Measurements from ENCODE around the gene ZNF683. TPM values are rescaled to one million over a fixed set of nuclear protein-coding genes. Genes with fewer than 3 reads are reported as not detected.

ZNF683 gene
- total RNA-seq, 1 donor from 2014 or later, result not detected

DNA sequence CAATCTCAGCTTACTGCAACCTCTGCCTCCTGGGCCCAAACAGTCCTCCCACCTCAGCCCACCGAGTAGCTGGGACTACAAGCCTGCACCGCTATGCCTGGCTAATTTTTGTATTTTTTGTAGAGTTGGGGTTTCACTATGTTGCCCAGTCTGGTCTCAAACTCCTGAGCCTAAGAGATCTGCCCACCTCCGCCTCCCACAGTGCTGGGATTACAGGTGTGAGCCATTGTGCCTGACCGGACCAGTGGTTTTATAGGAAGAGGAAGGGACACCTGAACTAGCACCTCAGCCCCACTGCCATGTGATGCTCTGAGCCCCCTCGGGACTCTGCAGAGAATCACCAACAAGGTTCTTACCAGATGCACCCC is 22.7 kb downstream of the ZNF683 start:
- Histone ChIP-seq H3K27me3 (ENCODE audit: control insufficient read depth, insufficient read depth, low read length) (peaks cover 4% of the 10 kb centered on the region), H3K4me3 (ENCODE audit: low read depth, low read length) (no peak overlapping the region), H3K36me3 (ENCODE audit: control insufficient read depth, insufficient read depth, low read length) (no peaks in the 10 kb centered on the region)
- no peak for DNase-seq (ENCODE audit: low read depth)
- TF ChIP-seq, protein P1, sequence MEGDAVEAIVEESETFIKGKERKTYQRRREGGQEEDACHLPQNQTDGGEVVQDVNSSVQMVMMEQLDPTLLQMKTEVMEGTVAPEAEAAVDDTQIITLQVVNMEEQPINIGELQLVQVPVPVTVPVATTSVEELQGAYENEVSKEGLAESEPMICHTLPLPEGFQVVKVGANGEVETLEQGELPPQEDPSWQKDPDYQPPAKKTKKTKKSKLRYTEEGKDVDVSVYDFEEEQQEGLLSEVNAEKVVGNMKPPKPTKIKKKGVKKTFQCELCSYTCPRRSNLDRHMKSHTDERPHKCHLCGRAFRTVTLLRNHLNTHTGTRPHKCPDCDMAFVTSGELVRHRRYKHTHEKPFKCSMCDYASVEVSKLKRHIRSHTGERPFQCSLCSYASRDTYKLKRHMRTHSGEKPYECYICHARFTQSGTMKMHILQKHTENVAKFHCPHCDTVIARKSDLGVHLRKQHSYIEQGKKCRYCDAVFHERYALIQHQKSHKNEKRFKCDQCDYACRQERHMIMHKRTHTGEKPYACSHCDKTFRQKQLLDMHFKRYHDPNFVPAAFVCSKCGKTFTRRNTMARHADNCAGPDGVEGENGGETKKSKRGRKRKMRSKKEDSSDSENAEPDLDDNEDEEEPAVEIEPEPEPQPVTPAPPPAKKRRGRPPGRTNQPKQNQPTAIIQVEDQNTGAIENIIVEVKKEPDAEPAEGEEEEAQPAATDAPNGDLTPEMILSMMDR (IDR thresholded peaks at IDR 0.05; ENCODE audit: insufficient read depth, low read length, poor library complexity, severe bottlenecking), result no peak

DNA sequence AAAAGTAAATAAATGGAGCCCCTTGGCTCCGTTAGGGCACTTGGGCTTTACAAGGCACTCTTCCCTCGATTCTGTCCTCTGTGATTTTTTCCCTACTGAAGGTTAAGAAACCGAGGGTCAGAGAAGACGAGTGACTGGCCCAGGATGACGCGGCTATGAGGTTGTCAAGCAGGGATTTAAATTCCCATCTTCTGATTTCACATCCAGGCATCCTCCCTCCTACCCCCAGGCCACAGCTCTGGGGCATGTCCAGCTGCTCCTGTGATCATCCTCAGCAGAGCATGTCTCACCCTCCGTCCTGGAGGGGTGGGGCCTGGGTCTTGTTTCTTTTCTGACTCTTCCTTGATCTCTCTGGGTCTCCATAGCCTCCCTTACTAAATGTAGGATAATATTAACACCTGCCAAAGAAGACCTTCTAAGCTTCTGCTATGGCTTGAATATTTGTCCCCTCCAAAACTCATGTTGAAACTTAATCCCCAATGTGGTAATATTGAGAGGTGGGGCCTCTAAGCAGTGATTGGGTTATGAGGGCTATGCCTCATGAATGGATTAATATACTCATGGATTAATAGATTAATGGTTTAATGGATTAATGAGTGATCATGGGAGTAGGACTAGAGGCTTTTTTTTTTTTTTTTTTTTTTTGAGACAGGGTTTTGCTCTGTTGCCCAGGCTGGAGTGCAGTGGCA is 23.2 kb downstream of the ZNF683 start:
- H3K4me3 ChIP-seq (ENCODE audit: low read depth, low read length), result no peak overlapping the region
- peak; percentile 68 for DNase-seq (ENCODE audit: low read depth)
- TF ChIP-seq, protein P1 (IDR thresholded peaks at IDR 0.05; ENCODE audit: insufficient read depth, low read length, poor library complexity, severe bottlenecking), result no peak
- no peaks in the 10 kb centered on the region for H3K36me3 ChIP-seq (ENCODE audit: control insufficient read depth, insufficient read depth, low read length)
- peaks cover 4% of the 10 kb centered on the region for H3K27me3 ChIP-seq (ENCODE audit: control insufficient read depth, insufficient read depth, low read length)

DNA sequence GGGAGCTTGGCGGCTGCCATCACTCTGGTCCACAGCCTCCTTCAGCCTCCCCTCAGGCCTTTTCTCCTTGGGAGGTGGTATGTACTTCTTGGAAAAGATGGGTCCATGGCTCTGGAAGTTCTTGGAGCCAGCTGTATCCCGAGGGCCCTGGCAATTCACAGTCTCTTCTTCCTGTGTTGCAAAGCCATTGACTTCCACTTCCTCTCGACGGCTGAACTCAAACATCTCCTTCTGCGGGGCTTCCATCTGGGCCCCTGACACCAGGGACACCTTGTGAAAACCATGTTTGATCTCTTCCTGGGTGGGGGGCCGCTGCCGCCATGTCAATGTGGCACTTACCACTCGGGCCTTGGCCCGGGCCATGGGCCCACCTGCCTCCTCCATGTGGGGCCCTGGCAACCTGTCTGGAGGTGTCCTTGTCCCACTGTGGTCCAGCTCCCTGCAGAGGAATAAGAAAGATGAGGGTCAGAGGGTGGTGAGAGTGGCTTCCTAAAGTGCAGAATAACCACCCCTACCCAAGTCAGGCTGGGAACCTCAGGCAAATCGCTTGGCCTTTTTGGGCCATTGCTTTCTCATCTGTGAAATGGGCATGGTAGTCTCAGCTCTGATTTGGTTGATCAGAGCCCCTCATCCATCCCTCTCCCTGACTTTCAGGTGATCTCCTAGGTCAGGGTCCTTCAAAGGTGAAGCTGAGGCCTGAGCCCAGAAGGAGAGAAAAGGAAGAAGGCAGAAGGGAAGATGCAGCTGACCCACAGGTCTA is 26.1 kb downstream of the ZNF683 start:
- TF ChIP-seq, protein P1 (IDR thresholded peaks at IDR 0.05; ENCODE audit: insufficient read depth, low read length, poor library complexity, severe bottlenecking), result no peak
- no peak for DNase-seq (ENCODE audit: low read depth)
- H3K27me3 ChIP-seq (ENCODE audit: control insufficient read depth, insufficient read depth, low read length), result peaks cover 7% of the 10 kb centered on the region
- no peaks in the 10 kb centered on the region for H3K36me3 ChIP-seq (ENCODE audit: control insufficient read depth, insufficient read depth, low read length)
- no peak overlapping the region for H3K4me3 ChIP-seq (ENCODE audit: low read depth, low read length)

DNA sequence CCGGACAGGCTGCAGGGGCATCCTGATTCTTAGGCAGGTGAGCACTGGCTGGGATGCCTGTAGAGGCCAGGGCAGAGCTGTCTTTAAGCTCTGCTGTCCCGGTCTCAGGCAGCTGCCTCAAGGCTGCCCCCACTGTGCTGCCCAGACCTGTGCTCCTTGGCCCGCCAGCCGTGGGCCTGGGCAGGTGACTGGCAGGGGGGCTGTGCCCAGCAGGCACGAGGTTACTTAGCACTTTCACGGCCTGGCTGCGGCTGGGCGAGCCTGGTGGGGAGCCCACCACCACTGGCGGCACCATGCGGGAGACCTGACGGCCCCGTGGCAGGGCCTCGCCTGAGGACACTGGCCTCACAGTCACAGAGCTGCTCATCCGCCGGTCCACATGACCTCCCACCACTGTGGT is 26.8 kb downstream of the ZNF683 start:
- peaks cover 7% of the 10 kb centered on the region for H3K27me3 ChIP-seq (ENCODE audit: control insufficient read depth, insufficient read depth, low read length)
- H3K36me3 ChIP-seq (ENCODE audit: control insufficient read depth, insufficient read depth, low read length), result no peaks in the 10 kb centered on the region
- DNase-seq (ENCODE audit: low read depth), result no peak
- TF ChIP-seq, protein P1 (IDR thresholded peaks at IDR 0.05; ENCODE audit: insufficient read depth, low read length, poor library complexity, severe bottlenecking), result no peak
- H3K4me3 ChIP-seq (ENCODE audit: low read depth, low read length), result no peak overlapping the region

DNA sequence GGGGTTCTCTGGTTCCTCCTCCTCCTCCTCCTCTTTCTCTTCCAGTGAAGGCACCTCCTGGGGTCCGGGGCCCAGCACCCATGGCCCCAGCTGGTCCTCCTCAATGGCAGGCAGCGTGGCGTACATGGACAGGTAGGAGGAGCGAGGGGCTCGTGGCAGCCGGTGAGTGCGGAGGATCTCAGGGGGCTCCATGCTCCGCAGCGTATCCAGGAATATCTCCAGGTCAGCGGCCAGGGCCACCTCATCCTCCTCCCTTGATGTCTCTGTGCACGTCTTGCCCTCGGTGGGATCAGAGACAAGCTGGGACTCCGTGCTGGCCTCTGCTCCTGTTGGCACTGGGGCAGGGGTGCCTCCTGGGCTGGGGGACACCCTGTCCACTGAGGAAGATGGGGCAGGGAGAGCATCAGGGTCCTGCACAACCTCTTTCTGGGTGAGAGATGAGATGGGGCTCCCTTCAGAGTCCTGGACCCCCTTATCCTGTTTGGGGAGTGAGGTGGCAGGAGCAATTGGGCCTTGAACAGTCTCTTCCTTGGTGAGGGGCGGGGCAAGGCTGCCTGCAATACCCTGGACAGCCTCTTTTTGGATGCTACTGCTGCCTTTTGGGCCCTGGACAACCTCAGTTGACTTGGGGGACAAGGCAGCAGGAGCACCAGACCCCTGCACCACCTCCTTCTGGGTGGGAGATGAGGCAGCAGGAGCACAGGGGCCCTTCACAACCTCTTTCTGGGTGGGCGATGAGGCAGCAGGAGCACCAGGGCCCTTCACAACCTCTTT is 28.2 kb downstream of the ZNF683 start:
- Histone ChIP-seq H3K36me3 (ENCODE audit: control insufficient read depth, insufficient read depth, low read length) (no peaks in the 10 kb centered on the region), H3K4me3 (ENCODE audit: low read depth, low read length) (no peak overlapping the region), H3K27me3 (ENCODE audit: control insufficient read depth, insufficient read depth, low read length) (peaks cover 7% of the 10 kb centered on the region)
- DNase-seq (ENCODE audit: low read depth), result no peak
- TF ChIP-seq, protein P1 (IDR thresholded peaks at IDR 0.05; ENCODE audit: insufficient read depth, low read length, poor library complexity, severe bottlenecking), result no peak

All from kidney epithelial cell (primary cell).